NCI-H524 treated with DMSO at 0.1 percent for 48 hours (cell line): Measurements from ENCODE around the gene ZNF132.
"Not testable (repeated sequence)": the region's sequence is repeated elsewhere in the genome, so short reads cannot be mapped to it uniquely, and the experiment has no call there.

ENCODE experiments used
- DNase-seq: peaks from one replicate; lab custom pipeline; 2025; lab: John Stamatoyannopoulos, UW

The ZNF132 gene

GRCh38 chr19:58406818-58407657 is 32.9 kb downstream of the ZNF132 start:
- DNase-seq, result no peak

GRCh38 chr19:58403920-58404478 is 36.0 kb downstream of the ZNF132 start:
- not testable (repeated sequence) for DNase-seq

GRCh38 chr19:58401840-58402421 is 38.0 kb downstream of the ZNF132 start:
- no peak for DNase-seq

GRCh38 chr19:58400916-58401839 is 38.8 kb downstream of the ZNF132 start:
- DNase-seq, result peak; percentile 96

GRCh38 chr19:58400316-58400915 is 39.5 kb downstream of the ZNF132 start:
- no peak for DNase-seq

- no peak for DNase-seq
Observed at GRCh38 chr19:58399903-58400302, 40.0 kb downstream of the ZNF132 start.

GRCh38 chr19:58398545-58398944 is 41.4 kb downstream of the ZNF132 start:
- DNase-seq, result no peak

- no peak for DNase-seq
Observed at GRCh38 chr19:58398087-58398486, 41.9 kb downstream of the ZNF132 start.

GRCh38 chr19:58397533-58398037 is 42.4 kb downstream of the ZNF132 start:
- no peak for DNase-seq

GRCh38 chr19:58396691-58397532 is 43.0 kb downstream of the ZNF132 start:
- DNase-seq, result no peak

- DNase-seq, result no peak
Observed at GRCh38 chr19:58395979-58396627, 43.9 kb downstream of the ZNF132 start.

GRCh38 chr19:58395220-58395978 is 44.6 kb downstream of the ZNF132 start, which contains the start of gene RNF225:
Gene RNF225 (plus strand): TSS chr19:58395656. CDS start chr19:58396090, 434 bp downstream.
- DNase-seq, result no peak

GRCh38 chr19:58394821-58395219 is 45.1 kb downstream of the ZNF132 start:
- no peak for DNase-seq

- DNase-seq, result no peak
Observed at GRCh38 chr19:58393725-58394033, 46.3 kb downstream of the ZNF132 start.

- DNase-seq, result no peak
Observed at GRCh38 chr19:58392945-58393724, 46.8 kb downstream of the ZNF132 start.

GRCh38 chr19:58388175-58388526 is 51.8 kb downstream of the ZNF132 start:
- DNase-seq, result no peak

GRCh38 chr19:58387338-58388174 is 52.4 kb downstream of the ZNF132 start:
- DNase-seq, result no peak
